Hematopoietic multipotent progenitor cell treated with erythropoietin and hydrocortisone succinate and interleukin-3 and kit ligand, for 6 days (in vitro differentiated cells): Measurements from ENCODE around the gene SLC7A4.

Experiments used
- DNase-seq: peaks from one replicate; pipeline ENCODE4 v3.0.0-alpha.2; 2015

SLC7A4 gene

DNA sequence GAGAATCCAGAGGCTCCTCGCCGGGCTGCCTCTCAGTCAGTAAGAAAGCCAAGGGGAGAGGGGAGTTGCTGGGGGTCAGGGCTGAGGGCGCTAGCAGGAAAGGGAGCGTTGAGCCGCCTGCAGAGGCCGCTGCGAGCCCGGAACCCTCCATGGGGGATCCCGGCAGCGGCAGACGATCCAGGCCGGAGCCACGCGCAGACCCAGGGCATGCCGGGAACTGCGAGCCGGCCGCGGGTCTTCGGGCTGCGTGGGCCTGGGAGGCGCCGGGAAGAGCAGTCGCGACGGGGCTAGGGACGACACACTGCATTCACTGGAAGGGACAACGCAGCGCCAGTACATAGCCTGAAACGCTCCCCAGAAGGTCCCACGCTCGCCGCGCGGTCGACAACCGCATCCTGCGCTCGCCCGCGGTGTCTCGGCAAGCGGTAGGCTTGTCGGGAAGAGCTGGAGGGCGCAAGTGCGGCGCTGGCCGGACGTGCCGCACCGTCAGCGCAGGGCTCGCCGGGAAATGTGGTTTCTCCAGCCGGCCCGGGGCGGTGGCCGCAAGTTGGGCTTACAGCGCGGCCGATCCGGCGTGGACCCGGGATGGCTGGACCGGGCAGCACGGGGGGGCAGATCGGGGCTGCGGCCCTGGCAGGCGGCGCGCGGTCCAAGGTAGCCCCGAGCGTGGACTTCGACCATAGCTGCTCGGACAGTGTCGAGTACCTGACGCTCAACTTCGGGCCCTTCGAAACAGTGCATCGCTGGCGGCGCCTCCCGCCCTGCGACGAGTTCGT lies 50.4 kb downstream of the SLC7A4 start, which contains the start of gene LZTR1:
Gene LZTR1, plus strand, starts transcription at position 511 of the 776 bp plus-strand sequence. Its CDS starts 75 bp downstream, at position 586.
- DNase-seq: peak; percentile 89

DNA sequence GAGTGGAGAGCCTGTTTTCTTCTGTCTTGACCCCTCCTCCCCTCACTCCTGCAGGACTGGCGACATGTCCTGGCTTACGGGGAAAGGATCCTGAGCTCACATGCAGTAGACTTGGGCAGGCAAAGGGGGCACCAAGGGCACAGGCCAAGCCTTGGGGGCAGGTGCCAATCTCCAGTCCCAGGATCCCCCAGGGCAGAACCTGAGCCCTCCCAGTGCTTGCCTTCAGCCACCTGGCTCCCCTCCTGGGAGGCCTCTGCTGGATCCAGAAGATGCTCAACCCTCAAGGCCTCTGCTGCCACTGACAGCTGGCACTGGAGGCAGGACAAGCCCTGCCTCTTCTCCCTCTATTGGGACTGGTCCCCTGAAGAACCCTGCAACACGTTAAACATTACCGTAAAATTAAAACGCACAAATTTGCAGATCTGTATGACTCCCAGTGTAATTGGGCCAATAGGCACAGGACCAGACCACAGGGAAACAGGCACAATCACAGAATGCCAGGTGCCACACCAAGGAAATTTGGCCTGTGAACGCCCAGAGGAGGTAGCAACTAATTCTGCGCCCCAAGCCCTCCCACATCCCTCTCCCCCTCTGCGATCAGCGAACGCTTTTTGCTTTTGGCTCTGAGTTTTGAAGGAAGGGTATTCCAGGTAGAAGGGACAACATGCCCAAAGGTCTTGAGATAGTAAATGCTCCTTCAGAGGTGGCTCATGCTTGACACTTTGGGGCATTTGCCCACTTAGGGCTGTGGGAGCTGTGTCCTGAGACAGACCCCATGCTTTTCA lies 51.2 kb downstream of the SLC7A4 start:
- no peak for DNase-seq

DNA sequence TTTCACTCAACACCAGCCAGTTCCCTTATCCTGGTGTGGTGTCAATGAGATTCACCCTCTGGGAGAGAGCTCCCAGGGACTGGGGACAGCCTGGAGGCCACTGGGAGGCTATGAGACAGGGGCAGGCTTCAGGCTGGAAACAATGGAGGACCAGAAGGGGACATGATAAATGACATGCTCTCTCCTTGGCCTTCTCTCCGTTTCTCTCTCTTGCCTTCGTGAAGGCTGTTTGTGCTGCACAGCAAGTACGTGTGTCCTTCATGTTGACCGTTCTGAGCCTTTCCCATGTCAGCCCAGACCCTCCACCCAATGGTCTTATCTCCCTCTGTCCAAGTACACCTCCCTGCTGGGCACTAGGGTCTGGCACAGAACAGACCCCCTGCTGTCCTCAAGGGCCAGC lies 51.8 kb downstream of the SLC7A4 start:
- DNase-seq: no peak

DNA sequence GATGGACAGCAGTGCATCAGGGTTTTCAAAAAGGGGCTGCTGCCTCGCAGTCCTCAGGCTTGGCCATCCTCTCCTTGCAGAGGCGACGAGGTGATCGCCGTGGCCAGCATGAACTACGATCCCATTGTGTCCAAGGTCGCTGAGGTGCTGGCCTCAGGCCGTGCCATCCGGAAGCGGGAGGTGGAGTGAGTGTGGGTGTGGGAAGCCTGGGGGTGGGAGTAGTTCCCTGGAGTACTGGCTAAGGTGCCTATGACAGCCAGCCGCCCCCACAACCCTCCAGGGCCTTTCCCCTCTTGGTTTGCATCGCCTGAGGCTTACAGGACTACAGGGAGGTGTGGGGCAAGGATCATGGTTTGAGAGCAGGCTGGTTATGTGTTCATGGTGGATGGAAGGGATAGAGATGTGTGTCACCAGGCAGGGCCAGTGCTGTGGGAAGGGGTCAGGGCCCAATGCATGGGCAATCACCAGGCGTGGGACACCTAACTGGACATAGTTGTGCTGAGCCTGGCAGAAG lies 52.4 kb downstream of the SLC7A4 start:
- no peak for DNase-seq

DNA sequence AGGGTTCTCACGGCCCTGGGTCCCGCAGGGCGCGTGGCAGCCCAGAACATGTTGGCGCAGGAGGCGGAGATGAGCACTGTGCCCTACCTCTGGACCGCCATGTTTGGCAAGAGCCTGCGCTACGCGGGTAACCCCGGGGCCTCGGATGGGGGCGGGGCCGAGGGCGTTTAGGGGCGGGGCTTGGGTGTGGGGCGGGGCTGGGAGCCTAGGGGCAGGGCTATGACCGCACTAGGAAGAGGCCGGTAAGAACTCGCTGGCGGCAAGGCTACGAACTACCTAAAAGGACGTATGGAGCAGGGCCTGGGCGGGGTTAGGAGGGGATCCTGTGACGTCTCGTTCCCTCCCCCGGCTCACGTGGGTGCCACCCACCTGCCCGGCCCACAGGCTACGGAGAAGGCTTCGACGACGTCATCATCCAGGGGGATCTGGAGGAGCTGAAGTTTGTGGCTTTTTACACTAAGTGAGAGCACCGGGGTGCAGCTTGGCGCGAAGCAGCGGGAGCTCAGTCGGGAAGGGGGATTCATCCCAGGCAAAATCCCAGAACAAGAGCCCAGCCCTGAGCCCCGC lies 53.0 kb downstream of the SLC7A4 start:
- DNase-seq: peak; percentile 97
